AG09309 (cell line): Measurements from ENCODE around the gene MPRIP.

Experiments
- DNase-seq: peaks from one replicate; pipeline ENCODE4 v3.0.0-alpha.2; 2010; ENCODE audit warnings: low read depth
- H3K4me3 ChIP-seq: 2 replicates; pipeline ENCODE4 v1.5.1; 2011; ENCODE audit warnings: mild to moderate bottlenecking, low read depth, low read length, moderate library complexity; ENCODE audit not compliant: control insufficient read depth
- TF ChIP-seq, protein P1 (sequence below): IDR thresholded peaks from 2 replicates; pipeline ENCODE4 v1.5.1; 2011; ENCODE audit warnings: mild to moderate bottlenecking, low read depth, low read length, inconsistent platforms; ENCODE audit not compliant: insufficient read depth, control insufficient read depth; ENCODE audit errors: missing control alignments

Gene MPRIP

GRCh38 chr17:17089796-17090641 lies 47.8 kb downstream of the MPRIP start:
- DNase-seq = no peak
- TF ChIP-seq, protein P1, sequence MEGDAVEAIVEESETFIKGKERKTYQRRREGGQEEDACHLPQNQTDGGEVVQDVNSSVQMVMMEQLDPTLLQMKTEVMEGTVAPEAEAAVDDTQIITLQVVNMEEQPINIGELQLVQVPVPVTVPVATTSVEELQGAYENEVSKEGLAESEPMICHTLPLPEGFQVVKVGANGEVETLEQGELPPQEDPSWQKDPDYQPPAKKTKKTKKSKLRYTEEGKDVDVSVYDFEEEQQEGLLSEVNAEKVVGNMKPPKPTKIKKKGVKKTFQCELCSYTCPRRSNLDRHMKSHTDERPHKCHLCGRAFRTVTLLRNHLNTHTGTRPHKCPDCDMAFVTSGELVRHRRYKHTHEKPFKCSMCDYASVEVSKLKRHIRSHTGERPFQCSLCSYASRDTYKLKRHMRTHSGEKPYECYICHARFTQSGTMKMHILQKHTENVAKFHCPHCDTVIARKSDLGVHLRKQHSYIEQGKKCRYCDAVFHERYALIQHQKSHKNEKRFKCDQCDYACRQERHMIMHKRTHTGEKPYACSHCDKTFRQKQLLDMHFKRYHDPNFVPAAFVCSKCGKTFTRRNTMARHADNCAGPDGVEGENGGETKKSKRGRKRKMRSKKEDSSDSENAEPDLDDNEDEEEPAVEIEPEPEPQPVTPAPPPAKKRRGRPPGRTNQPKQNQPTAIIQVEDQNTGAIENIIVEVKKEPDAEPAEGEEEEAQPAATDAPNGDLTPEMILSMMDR = no peak
- no peak overlapping the region for H3K4me3 ChIP-seq

DNA sequence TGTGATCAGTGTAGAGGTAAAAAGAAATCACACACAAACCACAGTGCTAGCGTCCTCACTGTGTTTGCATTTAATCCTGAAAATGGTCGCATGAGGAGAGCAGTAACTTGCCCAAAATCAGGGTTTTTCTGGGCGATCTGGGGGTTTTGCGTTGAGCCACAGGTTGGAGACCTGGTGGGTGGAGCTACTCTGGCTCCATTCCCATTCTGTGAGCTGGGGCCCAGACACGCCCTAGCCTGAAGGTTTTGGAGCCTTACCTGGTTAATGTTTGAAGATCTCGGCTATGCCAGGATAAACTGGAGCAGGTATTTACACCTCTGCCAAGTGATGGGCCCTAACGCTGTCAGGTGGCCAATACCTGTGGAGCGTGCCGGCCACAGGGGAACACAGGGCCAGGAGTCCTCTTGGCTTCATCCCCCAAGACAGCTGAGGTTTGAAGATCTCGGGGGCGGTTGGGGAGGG lies 48.4 kb downstream of the MPRIP start:
- H3K4me3 ChIP-seq = no peak overlapping the region
- TF ChIP-seq, protein P1 = no peak
- DNase-seq = no peak

GRCh38 chr17:17091276-17091675 lies 49.0 kb downstream of the MPRIP start:
- H3K4me3 ChIP-seq = no peak overlapping the region
- DNase-seq = no peak
- TF ChIP-seq, protein P1 = no peak

GRCh38 chr17:17091856-17092756 lies 49.8 kb downstream of the MPRIP start:
- no peak for DNase-seq
- H3K4me3 ChIP-seq = no peak overlapping the region
- TF ChIP-seq, protein P1 = no peak

DNA sequence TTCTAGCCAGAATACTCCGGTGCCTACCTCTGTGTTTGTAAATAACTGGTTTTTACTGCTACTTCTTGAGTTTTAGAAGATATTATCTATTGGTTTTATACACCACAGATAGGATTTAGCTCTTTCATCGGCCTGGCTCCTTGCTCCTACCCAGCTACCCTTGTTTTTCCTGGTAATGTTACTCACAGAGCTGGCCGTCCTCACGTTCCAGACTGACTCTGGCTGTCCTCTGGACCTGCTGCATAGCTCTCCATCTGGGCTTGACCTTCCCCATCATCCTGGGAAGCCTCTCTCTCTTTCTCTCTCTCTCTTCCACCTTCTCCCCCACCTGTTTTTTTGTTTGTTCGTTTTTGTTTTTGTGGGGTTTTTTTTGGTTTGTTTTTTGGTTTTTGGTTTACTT lies 51.5 kb downstream of the MPRIP start:
- TF ChIP-seq, protein P1 = no peak
- no peak overlapping the region for H3K4me3 ChIP-seq
- DNase-seq = no peak

DNA sequence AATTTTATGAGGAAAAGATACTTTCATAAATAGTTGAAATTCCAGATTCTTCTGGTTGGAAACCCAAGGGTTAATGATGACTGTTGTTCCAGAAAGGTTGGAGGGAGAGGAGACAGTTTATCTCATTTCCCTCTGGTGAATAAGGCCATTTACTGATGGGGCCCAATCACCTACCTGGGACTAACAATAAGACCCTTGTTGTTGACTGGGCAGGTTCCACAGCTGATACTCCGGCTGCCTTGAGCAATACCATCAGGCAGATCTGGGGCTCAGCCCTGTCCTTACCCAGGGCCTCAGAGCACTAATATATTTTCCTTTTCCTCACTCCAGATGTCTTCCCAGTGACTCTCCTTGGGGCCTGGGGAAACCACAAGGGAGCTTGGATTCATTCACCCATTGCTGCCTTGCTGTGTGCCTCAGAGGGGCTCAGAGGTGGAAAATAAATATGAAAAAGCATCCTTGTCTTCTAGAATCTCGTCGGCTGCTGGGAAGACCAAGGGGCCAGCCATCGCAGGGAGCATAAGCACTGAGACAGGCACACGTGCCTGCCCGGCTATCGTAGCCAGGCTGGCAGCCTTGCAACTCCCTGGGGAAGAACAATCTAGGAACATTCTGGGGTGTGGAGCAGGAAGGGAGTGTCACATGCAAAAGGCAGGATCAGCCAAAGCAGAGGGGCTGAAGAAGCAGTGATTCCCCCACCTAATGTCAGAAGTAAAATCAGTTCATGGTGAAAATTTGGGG lies 54.4 kb downstream of the MPRIP start:
- peak; percentile 21 for DNase-seq
- no peak overlapping the region for H3K4me3 ChIP-seq
- TF ChIP-seq, protein P1 = no peak
